Liver (tissue), 9 donors: ENCODE results near the gene RASGRF1. TPM values are rescaled to one million over a fixed set of nuclear protein-coding genes. Genes with fewer than 3 reads are reported as not detected.

Source experiments
- DNase-seq: peaks from one replicate; pipeline ENCODE4 v3.0.0-alpha.2; 2017; ENCODE audit warnings: low spot score
- H3K27ac ChIP-seq, 2 donors: one replicate each; pipeline ENCODE4 v1.7.0; 2013; ENCODE audit warnings: inconsistent platforms in 2 of 2, low read length in 2 of 2, control low read depth in 1 of 2, low read depth in 1 of 2, mild to moderate bottlenecking in 1 of 2
- H3K27me3 ChIP-seq, 4 donors: one replicate each; pipeline versions ENCODE4 v1.6.1 to v1.7.0; 2013; ENCODE audit warnings: low read length in 3 of 4, inconsistent platforms in 1 of 4, mild to moderate bottlenecking in 1 of 4, moderate library complexity in 1 of 4; ENCODE audit not compliant: control insufficient read depth in 4 of 4, insufficient read depth in 4 of 4
- H3K36me3 ChIP-seq, 4 donors: one replicate each; pipeline versions ENCODE4 v1.6.1 to v1.7.0; 2013; ENCODE audit warnings: low read length in 3 of 4, mild to moderate bottlenecking in 3 of 4, low read depth in 1 of 4, moderate library complexity in 1 of 4; ENCODE audit not compliant: control insufficient read depth in 4 of 4, insufficient read depth in 3 of 4
- H3K4me1 ChIP-seq, 4 donors: one replicate each; pipeline versions ENCODE4 v1.6.1 to v1.7.0; 2013; ENCODE audit warnings: low read length in 3 of 4, mild to moderate bottlenecking in 3 of 4, moderate library complexity in 1 of 4; ENCODE audit not compliant: control insufficient read depth in 4 of 4, insufficient read depth in 4 of 4
- H3K4me3 ChIP-seq, 3 donors: one replicate each; pipeline versions ENCODE4 v1.6.1 to v1.7.0; 2013; ENCODE audit warnings: low read length in 3 of 3, control low read depth in 1 of 3, low read depth in 1 of 3, mild to moderate bottlenecking in 1 of 3
- H3K9ac ChIP-seq, 2 donors: one replicate each; pipeline ENCODE4 v1.7.0; 2013; ENCODE audit warnings: low read length in 2 of 2, mild to moderate bottlenecking in 2 of 2, moderate library complexity in 2 of 2, control low read depth in 1 of 2, low read depth in 1 of 2
- H3K9me3 ChIP-seq, 4 donors: one replicate each; pipeline versions ENCODE4 v1.6.1 to v1.7.0; 2013; ENCODE audit warnings: low read length in 3 of 4; ENCODE audit not compliant: control insufficient read depth in 4 of 4
- EGR1 ChIP-seq, 2 donors: IDR thresholded peaks; 2 replicates each; pipeline ENCODE4 v1.6.1; 2016 to 2018; ENCODE audit warnings: antibody characterized with exemption in 2 of 2, low read depth in 2 of 2
- FOXA1 ChIP-seq: IDR thresholded peaks from 2 replicates; pipeline ENCODE4 v1.6.1; 2016; ENCODE audit warnings: antibody characterized with exemption
- FOXA2 ChIP-seq: IDR thresholded peaks from 2 replicates; pipeline ENCODE4 v1.6.1; 2016; ENCODE audit warnings: antibody characterized with exemption
- GABPA ChIP-seq, 2 donors: IDR thresholded peaks in 1 of 2; conservative IDR thresholded peaks in 1 of 2; 2 replicates each; pipeline ENCODE4 v1.6.1; 2016; ENCODE audit warnings: antibody characterized with exemption in 2 of 2, mild to moderate bottlenecking in 1 of 2, moderate library complexity in 1 of 2
- HNF4A ChIP-seq, 2 donors: conservative IDR thresholded peaks; 2 replicates each; pipeline ENCODE4 v1.6.1; 2016; ENCODE audit warnings: antibody characterized with exemption in 2 of 2, mild to moderate bottlenecking in 2 of 2
- HNF4G ChIP-seq: IDR thresholded peaks from 2 replicates; pipeline ENCODE4 v1.6.1; 2016; ENCODE audit warnings: antibody characterized with exemption
- JUND ChIP-seq, 2 donors: IDR thresholded peaks; 2 replicates each; pipeline ENCODE4 v1.6.1; 2016; ENCODE audit warnings: antibody characterized with exemption in 2 of 2
- MAX ChIP-seq: IDR thresholded peaks from 2 replicates; pipeline ENCODE4 v1.6.1; 2016; ENCODE audit warnings: antibody characterized with exemption
- NR2F2 ChIP-seq: IDR thresholded peaks from 2 replicates; pipeline ENCODE4 v1.6.1; 2016; ENCODE audit warnings: antibody characterized with exemption
- RAD21 ChIP-seq, 2 donors: IDR thresholded peaks; 2 replicates each; pipeline ENCODE4 v1.6.1; 2016; ENCODE audit warnings: antibody characterized with exemption in 2 of 2, mild to moderate bottlenecking in 2 of 2
- RXRA ChIP-seq, 2 donors: IDR thresholded peaks; 2 replicates each; pipeline ENCODE4 v1.6.1; 2017 to 2018; ENCODE audit warnings: antibody characterized with exemption in 2 of 2, mild to moderate bottlenecking in 1 of 2
- SP1 ChIP-seq: IDR thresholded peaks from 2 replicates; pipeline ENCODE4 v1.6.1; 2018; ENCODE audit warnings: antibody characterized with exemption, mild to moderate bottlenecking
- TAF1 ChIP-seq: conservative IDR thresholded peaks from 2 replicates; pipeline ENCODE4 v1.6.1; 2016; ENCODE audit warnings: antibody characterized with exemption, mild to moderate bottlenecking
- YY1 ChIP-seq: IDR thresholded peaks from 2 replicates; pipeline ENCODE4 v1.6.1; 2016; ENCODE audit warnings: antibody characterized with exemption, mild to moderate bottlenecking
- ZBTB33 ChIP-seq: IDR thresholded peaks from 2 replicates; pipeline ENCODE4 v1.6.1; 2016; ENCODE audit warnings: antibody characterized with exemption
- WGBS: extraction: QIAGEN DNeasy Blood & Tissue Kit; methylation state at CpG from one replicate; pipeline ENCODE4 v1.1.7; 2013; 5-methylcytosine and 5-hydroxymethylcytosine counted together
- polyA plus RNA-seq, 2 donors: library from polyadenylated mRNA; stranded (reverse) in 1 of 2; unstranded in 1 of 2; fragments of 200-250 nt in 1 of 2; fragments of >200 nt in 1 of 2; fragmentation: Nextera tagmentation in 1 of 2; extraction: Ambion mirVana in 1 of 2; gene quantifications; one replicate each; pipeline versions ENCODE4 v1.2.1 to v1.2.3, GENCODE V29; 2013 to 2015
- total RNA-seq, 2 donors: library from RNA; depleted of rRNA; stranded (reverse); fragments of >200 nt; gene quantifications; one replicate each; pipeline ENCODE4 v1.2.3, GENCODE V29; 2014
- TF ChIP-seq, protein P1 (sequence below): IDR thresholded peaks from 2 replicates; pipeline ENCODE4 v1.6.1; 2016; ENCODE audit warnings: antibody characterized with exemption, mild to moderate bottlenecking
- TF ChIP-seq, protein P2 (sequence below): IDR thresholded peaks from 2 replicates; pipeline ENCODE4 v1.6.1; 2016; ENCODE audit warnings: antibody characterized with exemption
- TF ChIP-seq, protein P3 (sequence below): fragments of 150-350 bp; IDR thresholded peaks from 2 replicates; pipeline ENCODE4 v1.5.1; 2017; ENCODE audit warnings: improper control_type of control experiment, low read depth, low read length; ENCODE audit not compliant: missing input control
- donor health status: healthy.
- donor health status: healthy.
- donor health status: healthy.
- donor health status: healthy.
- donor health status: healthy.

Gene RASGRF1
- total and polyA plus RNA-seq, 4 donors: 0.28 TPM; not detected in 3

GRCh38 chr15:79091204-79091867 lies 756 bp upstream of the RASGRF1 start:
- no peaks in the 10 kb centered on the region for H3K9me3 ChIP-seq
- no peak overlapping the region for H3K4me3 ChIP-seq
- peaks cover 8 to 23% (median 16%) of the 10 kb centered on the region in 4 donors for H3K4me1 ChIP-seq
- H3K36me3 ChIP-seq: no peaks in the 10 kb centered on the region
- TF ChIP-seq, protein P1, sequence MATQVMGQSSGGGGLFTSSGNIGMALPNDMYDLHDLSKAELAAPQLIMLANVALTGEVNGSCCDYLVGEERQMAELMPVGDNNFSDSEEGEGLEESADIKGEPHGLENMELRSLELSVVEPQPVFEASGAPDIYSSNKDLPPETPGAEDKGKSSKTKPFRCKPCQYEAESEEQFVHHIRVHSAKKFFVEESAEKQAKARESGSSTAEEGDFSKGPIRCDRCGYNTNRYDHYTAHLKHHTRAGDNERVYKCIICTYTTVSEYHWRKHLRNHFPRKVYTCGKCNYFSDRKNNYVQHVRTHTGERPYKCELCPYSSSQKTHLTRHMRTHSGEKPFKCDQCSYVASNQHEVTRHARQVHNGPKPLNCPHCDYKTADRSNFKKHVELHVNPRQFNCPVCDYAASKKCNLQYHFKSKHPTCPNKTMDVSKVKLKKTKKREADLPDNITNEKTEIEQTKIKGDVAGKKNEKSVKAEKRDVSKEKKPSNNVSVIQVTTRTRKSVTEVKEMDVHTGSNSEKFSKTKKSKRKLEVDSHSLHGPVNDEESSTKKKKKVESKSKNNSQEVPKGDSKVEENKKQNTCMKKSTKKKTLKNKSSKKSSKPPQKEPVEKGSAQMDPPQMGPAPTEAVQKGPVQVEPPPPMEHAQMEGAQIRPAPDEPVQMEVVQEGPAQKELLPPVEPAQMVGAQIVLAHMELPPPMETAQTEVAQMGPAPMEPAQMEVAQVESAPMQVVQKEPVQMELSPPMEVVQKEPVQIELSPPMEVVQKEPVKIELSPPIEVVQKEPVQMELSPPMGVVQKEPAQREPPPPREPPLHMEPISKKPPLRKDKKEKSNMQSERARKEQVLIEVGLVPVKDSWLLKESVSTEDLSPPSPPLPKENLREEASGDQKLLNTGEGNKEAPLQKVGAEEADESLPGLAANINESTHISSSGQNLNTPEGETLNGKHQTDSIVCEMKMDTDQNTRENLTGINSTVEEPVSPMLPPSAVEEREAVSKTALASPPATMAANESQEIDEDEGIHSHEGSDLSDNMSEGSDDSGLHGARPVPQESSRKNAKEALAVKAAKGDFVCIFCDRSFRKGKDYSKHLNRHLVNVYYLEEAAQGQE: no peak
- TF ChIP-seq EGR1 (IDR thresholded peaks at IDR 0.05; ENCODE audit: low read depth in 2 of 2) (no peak), FOXA2 (no peak), JUND (IDR thresholded peaks at IDR 0.05) (no peak), RAD21 (IDR thresholded peaks at IDR 0.05) (no peak), SP1 (no peak), NR2F2 (no peak), HNF4A (conservative IDR thresholded peaks at IDR 0.05) (no peak), YY1 (no peak), HNF4G (no peak), ZBTB33 (no peak), FOXA1 (no peak), RXRA (IDR thresholded peaks at IDR 0.05) (no peak), MAX (no peak), TAF1 (no peak), GABPA (IDR thresholded peaks at IDR 0.05 in 1 of 2, conservative IDR thresholded peaks at IDR 0.05 in 1 of 2) (no peak)
- TF ChIP-seq, protein P2, sequence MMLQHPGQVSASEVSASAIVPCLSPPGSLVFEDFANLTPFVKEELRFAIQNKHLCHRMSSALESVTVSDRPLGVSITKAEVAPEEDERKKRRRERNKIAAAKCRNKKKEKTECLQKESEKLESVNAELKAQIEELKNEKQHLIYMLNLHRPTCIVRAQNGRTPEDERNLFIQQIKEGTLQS: no peak
- TF ChIP-seq, protein P3, sequence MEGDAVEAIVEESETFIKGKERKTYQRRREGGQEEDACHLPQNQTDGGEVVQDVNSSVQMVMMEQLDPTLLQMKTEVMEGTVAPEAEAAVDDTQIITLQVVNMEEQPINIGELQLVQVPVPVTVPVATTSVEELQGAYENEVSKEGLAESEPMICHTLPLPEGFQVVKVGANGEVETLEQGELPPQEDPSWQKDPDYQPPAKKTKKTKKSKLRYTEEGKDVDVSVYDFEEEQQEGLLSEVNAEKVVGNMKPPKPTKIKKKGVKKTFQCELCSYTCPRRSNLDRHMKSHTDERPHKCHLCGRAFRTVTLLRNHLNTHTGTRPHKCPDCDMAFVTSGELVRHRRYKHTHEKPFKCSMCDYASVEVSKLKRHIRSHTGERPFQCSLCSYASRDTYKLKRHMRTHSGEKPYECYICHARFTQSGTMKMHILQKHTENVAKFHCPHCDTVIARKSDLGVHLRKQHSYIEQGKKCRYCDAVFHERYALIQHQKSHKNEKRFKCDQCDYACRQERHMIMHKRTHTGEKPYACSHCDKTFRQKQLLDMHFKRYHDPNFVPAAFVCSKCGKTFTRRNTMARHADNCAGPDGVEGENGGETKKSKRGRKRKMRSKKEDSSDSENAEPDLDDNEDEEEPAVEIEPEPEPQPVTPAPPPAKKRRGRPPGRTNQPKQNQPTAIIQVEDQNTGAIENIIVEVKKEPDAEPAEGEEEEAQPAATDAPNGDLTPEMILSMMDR: no peak
- WGBS: 3% methylated on average over 53 of the region's 53 CpGs
- H3K9ac ChIP-seq: no peak overlapping the region
- peaks cover 4 to 21% (median 6%) of the 10 kb centered on the region in 4 donors for H3K27me3 ChIP-seq
- no peak overlapping the region for H3K27ac ChIP-seq
- no peak for DNase-seq
